Transverse colon (tissue), 4 donors: ENCODE data around the gene C20orf173. TPM values are rescaled to one million over a fixed set of nuclear protein-coding genes. Genes with fewer than 3 reads are reported as not detected.

ENCODE experiments used
- DNase-seq: peaks from one replicate; pipeline ENCODE4 v3.0.0-alpha.2; 2019
- H3K27ac ChIP-seq, 4 donors: fragments of 200-600 bp; sonication (generic); 2 replicates each; pipeline ENCODE4 v1.5.1; 2016 to 2018; ENCODE audit warnings: inconsistent platforms in 4 of 4
- H3K27me3 ChIP-seq: fragments of 200-600 bp; sonication (generic); 2 replicates; pipeline ENCODE4 v1.5.1; 2017; ENCODE audit warnings: inconsistent platforms
- H3K36me3 ChIP-seq, 4 donors: fragments of 200-600 bp; sonication (generic); 2 replicates each; pipeline ENCODE4 v1.5.1; 2017 to 2019; ENCODE audit warnings: inconsistent platforms in 4 of 4
- H3K4me1 ChIP-seq, 4 donors: fragments of 200-600 bp; sonication (generic); 2 replicates each; pipeline ENCODE4 v1.5.1; 2017 to 2020; ENCODE audit warnings: inconsistent platforms in 4 of 4
- H3K4me3 ChIP-seq, 4 donors: fragments of 200-600 bp; sonication (generic); 1 replicate in 1 of 4; 2 replicates in 3 of 4; pipeline versions ENCODE4 v1.5.1 to v1.6.1; 2017 to 2019; ENCODE audit warnings: inconsistent platforms in 4 of 4
- H3K9me3 ChIP-seq, 2 donors: fragments of 200-600 bp; sonication (generic); 2 replicates each; pipeline ENCODE4 v1.5.1; 2017 to 2019; ENCODE audit warnings: inconsistent platforms in 2 of 2
- CTCF ChIP-seq, 5 experiments: fragments of 200-600 bp in 3 of 5; fragments of 450-650 bp in 2 of 5; sonication (generic) in 3 of 5; IDR thresholded peaks; 1 replicate in 2 of 5; 2 replicates in 3 of 5; pipeline ENCODE4 v1.5.1; 2016 to 2017; ENCODE audit warnings: antibody characterized with exemption in 5 of 5, inconsistent platforms in 3 of 5, mild to moderate bottlenecking in 2 of 5, moderate library complexity in 1 of 5
- EP300 ChIP-seq: sonication (generic); formaldehyde crosslinking; IDR thresholded peaks from one replicate; pipeline ENCODE4 v1.6.1; 2017; ENCODE audit warnings: antibody characterized with exemption, low read depth
- POLR2A ChIP-seq: fragments of 450-650 bp; IDR thresholded peaks from one replicate; pipeline ENCODE4 v1.6.1; 2016; ENCODE audit warnings: antibody characterized with exemption, mild to moderate bottlenecking, moderate library complexity
- POLR2AphosphoS5 ChIP-seq, 3 donors: sonication (generic); formaldehyde crosslinking; IDR thresholded peaks; one replicate each; pipeline ENCODE4 v1.6.1; 2016; ENCODE audit warnings: antibody characterized with exemption in 3 of 3
- WGBS, 2 donors: methylation state at CpG; one replicate each; pipeline ENCODE4 v1.1.5; 2018; ENCODE audit warnings: low coverage in 1 of 2; 5-methylcytosine and 5-hydroxymethylcytosine counted together
- in situ Hi-C, 4 donors: fragments of 200-750 bp; cut with MboI; loops; one replicate each; pipeline versions ENCODE4 v1.15.0 to v1.15.1; 2017; ENCODE audit warnings: low sequenced_read_pairs in 3 of 4, low pct_ligation_motif_present in 1 of 4, low pct_unique_long_range_greater_than_20kb in 1 of 4
- intact Hi-C: fragments of 100-400 bp; cut with DNase I; formaldehyde crosslinking; loops from one replicate; pipeline ENCODE4 v1.15.1; 2023; ENCODE audit warnings: low total_unique reads
- total RNA-seq, 4 donors: library from RNA; depleted of rRNA; stranded (reverse); fragments of >200 nt; gene quantifications; one replicate each; pipeline ENCODE4 v1.1.0, GENCODE V29; 2016

The C20orf173 gene
- total RNA-seq, 4 donors from 2014 or later = not detected

- Histone ChIP-seq H3K4me1 (no peaks in the 10 kb centered on the region), H3K27me3 (no peaks in the 10 kb centered on the region), H3K27ac (no peak overlapping the region), H3K9me3 (no peaks in the 10 kb centered on the region), H3K36me3 (no peaks in the 10 kb centered on the region), H3K4me3 (no peak overlapping the region)
- intact Hi-C loops (no loop called here), in situ Hi-C loops (no loop called here)
- 91% methylated on average over 6 of the region's 7 CpGs; no CpG with 5 or more reads in 1 of the 2 donors for WGBS, 2 donors
- no peak for TF ChIP-seq CTCF (IDR thresholded peaks at IDR 0.05)
- TF ChIP-seq POLR2AphosphoS5 (IDR thresholded peaks at IDR 0.05) = no peak
- TF ChIP-seq EP300 = no peak
- no peak for TF ChIP-seq POLR2A
- no peak for DNase-seq
Observed at GRCh38 chr20:35564905-35565304, 35.5 kb upstream of the C20orf173 start.

- Histone ChIP-seq H3K4me3 (no peak overlapping the region), H3K9me3 (no peaks in the 10 kb centered on the region), H3K27me3 (no peaks in the 10 kb centered on the region), H3K27ac (no peak overlapping the region), H3K36me3 (no peaks in the 10 kb centered on the region), H3K4me1 (peaks cover 0 to 6% (median 0%) of the 10 kb centered on the region in 4 donors)
- TF ChIP-seq POLR2A (no peak), POLR2AphosphoS5 (IDR thresholded peaks at IDR 0.05) (no peak), EP300 (no peak), CTCF (IDR thresholded peaks at IDR 0.05) (no peak)
- DNase-seq = no peak
- intact Hi-C loops = no loop called here
- 60 to 86% methylated on average over 1 to 10 of the region's 10 CpGs for WGBS, 2 donors
- in situ Hi-C loops = no loop called here
Observed at GRCh38 chr20:35563834-35564233, 34.4 kb upstream of the C20orf173 start.

- 92 to 100% methylated on average over 1 to 5 of the region's 10 CpGs for WGBS, 2 donors
- no peak overlapping the region for H3K4me3 ChIP-seq
- intact Hi-C loops = no loop called here
Observed at GRCh38 chr20:35562541-35563110, 33.2 kb upstream of the C20orf173 start.

GRCh38 chr20:35561671-35562070, 32.2 kb upstream of the C20orf173 start:
- in situ Hi-C loops (no loop called here), intact Hi-C loops (no loop called here)
- Histone ChIP-seq H3K4me1 (peaks cover 0 to 6% (median 0%) of the 10 kb centered on the region in 4 donors), H3K36me3 (no peaks in the 10 kb centered on the region), H3K27me3 (no peaks in the 10 kb centered on the region), H3K4me3 (no peak overlapping the region), H3K9me3 (no peaks in the 10 kb centered on the region), H3K27ac (no peak overlapping the region)
- no peak for DNase-seq
- WGBS, 2 donors = 47% methylated on average over 5 of the region's 5 CpGs; no CpG with 5 or more reads in 1 of the 2 donors
- TF ChIP-seq POLR2A = no peak
- no peak for TF ChIP-seq POLR2AphosphoS5 (IDR thresholded peaks at IDR 0.05)
- no peak for TF ChIP-seq EP300
- no peak for TF ChIP-seq CTCF (IDR thresholded peaks at IDR 0.05)

More at GRCh38 chr20:35562541-35563110, 33.2 kb upstream of the C20orf173 start:
- H3K9me3 ChIP-seq = no peaks in the 10 kb centered on the region
- H3K27me3 ChIP-seq = no peaks in the 10 kb centered on the region
- H3K27ac ChIP-seq = no peak overlapping the region
- peaks cover 0 to 6% (median 0%) of the 10 kb centered on the region in 4 donors for H3K4me1 ChIP-seq
- no peaks in the 10 kb centered on the region for H3K36me3 ChIP-seq
- in situ Hi-C loops = no loop called here
- TF ChIP-seq EP300 = no peak
- no peak for TF ChIP-seq CTCF (IDR thresholded peaks at IDR 0.05)
- no peak for TF ChIP-seq POLR2AphosphoS5 (IDR thresholded peaks at IDR 0.05)
- TF ChIP-seq POLR2A = no peak
- DNase-seq = no peak
